ENCODE measurements around the gene DYRK3.

DNA sequence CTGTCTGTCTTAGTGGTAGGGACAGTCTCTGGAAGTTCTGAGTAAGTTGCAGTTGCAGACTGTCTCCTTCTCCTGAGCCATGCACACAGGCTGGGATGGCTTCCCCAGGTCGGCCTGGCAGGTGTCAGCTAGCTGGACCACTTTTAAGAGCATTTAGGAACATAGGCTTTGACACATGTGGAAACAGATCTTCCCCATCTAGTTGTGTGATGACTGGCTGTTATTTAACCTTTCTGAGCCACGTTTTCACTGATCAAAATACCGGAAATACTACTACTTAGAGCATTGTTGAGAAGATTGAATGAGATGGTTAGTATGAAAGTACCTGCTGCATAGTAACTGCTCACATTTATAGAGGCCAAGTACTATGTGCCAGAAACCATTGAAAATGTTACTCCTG is 43.2 kb downstream of the DYRK3 start:
- TF ChIP-seq, protein P1, sequence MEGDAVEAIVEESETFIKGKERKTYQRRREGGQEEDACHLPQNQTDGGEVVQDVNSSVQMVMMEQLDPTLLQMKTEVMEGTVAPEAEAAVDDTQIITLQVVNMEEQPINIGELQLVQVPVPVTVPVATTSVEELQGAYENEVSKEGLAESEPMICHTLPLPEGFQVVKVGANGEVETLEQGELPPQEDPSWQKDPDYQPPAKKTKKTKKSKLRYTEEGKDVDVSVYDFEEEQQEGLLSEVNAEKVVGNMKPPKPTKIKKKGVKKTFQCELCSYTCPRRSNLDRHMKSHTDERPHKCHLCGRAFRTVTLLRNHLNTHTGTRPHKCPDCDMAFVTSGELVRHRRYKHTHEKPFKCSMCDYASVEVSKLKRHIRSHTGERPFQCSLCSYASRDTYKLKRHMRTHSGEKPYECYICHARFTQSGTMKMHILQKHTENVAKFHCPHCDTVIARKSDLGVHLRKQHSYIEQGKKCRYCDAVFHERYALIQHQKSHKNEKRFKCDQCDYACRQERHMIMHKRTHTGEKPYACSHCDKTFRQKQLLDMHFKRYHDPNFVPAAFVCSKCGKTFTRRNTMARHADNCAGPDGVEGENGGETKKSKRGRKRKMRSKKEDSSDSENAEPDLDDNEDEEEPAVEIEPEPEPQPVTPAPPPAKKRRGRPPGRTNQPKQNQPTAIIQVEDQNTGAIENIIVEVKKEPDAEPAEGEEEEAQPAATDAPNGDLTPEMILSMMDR (IDR thresholded peaks at IDR 0.05): no peak
- no peak for TF ChIP-seq POLR2A (IDR thresholded peaks at IDR 0.05)

Measured in thyroid gland (tissue), 4 donors.